GM12878 (cell line): ENCODE results near the gene SUSD2. TPM values are rescaled to one million over a fixed set of nuclear protein-coding genes. Genes with fewer than 3 reads are reported as not detected.

Source experiments
- ATAC-seq: fragments of 200-7000 bp; cut with Tn5 transposase; 3 replicates; pipeline ENCODE4 v1.9.1; 2020; ENCODE audit warnings: mild to moderate bottlenecking, moderate library complexity
- BruUV-seq: library from RNA; stranded (reverse); fragments of 400-500 nt; replicated peaks from 2 replicates; lab custom pipeline; 2021; lab: Mats Ljungman, UMichigan
- CTCF ChIA-PET: fragments of 300-600 bp; sonication (Branson Sonifier 250); formaldehyde crosslinking; extraction: SDS; loops from one replicate; lab custom pipeline; 2021; ENCODE audit warnings: inconsistent platforms; lab: Yijun Ruan, JAX
- POLR2A ChIA-PET: fragments of 350-600 bp; formaldehyde crosslinking; extraction: SDS; loops from one replicate; lab custom pipeline; 2021; ENCODE audit warnings: inconsistent platforms; lab: Charles Lee
- RAD21 ChIA-PET: fragments of 300-600 bp; sonication (Branson Sonifier 250); formaldehyde crosslinking; loops from one replicate; lab custom pipeline; 2023; ENCODE audit warnings: antibody characterized with exemption; ENCODE audit not compliant: unreplicated experiment; lab: Charles Lee
- SMC1A ChIA-PET: fragments of 300-600 bp; sonication (Branson Sonifier 250); formaldehyde crosslinking; loops from one replicate; lab custom pipeline; 2023; ENCODE audit not compliant: unreplicated experiment, uncharacterized antibody; lab: Charles Lee
- DNase-seq: peaks from one replicate; pipeline ENCODE4 v3.0.0-alpha.2; 2011; ENCODE audit warnings: low read depth, low spot score
- FAIRE-seq: peaks from 3 replicates; lab custom pipeline; 2011; peaks lifted over from hg19 to GRCh38; lab: Jason Lieb, UNC
- H2AFZ ChIP-seq: 2 replicates; pipeline ENCODE4 v1.6.0; 2011; ENCODE audit warnings: low read depth, low read length, control low read depth; ENCODE audit not compliant: control insufficient read depth
- H3K27ac ChIP-seq: 2 replicates; pipeline ENCODE4 v1.5.1; 2011; ENCODE audit warnings: control low read depth; ENCODE audit not compliant: control insufficient read depth, insufficient read depth
- H3K27me3 ChIP-seq, 2 experiments: replicated peaks in 1 of 2; 2 replicates each; pipeline versions ENCODE4 v1.6.0 to v1.6.1; 2011; ENCODE audit warnings: low read length in 1 of 2; ENCODE audit not compliant: control insufficient read depth in 2 of 2, insufficient read depth in 2 of 2
- H3K36me3 ChIP-seq, 2 experiments: 2 replicates each; pipeline ENCODE4 v1.5.1; 2011; ENCODE audit warnings: low read length in 1 of 2; ENCODE audit not compliant: control insufficient read depth in 2 of 2, insufficient read depth in 2 of 2
- H3K4me1 ChIP-seq: 2 replicates; pipeline ENCODE4 v1.6.1; 2011; ENCODE audit warnings: mild to moderate bottlenecking, low read length, moderate library complexity, mixed read lengths; ENCODE audit not compliant: control insufficient read depth, insufficient read depth
- H3K4me2 ChIP-seq: 2 replicates; pipeline ENCODE4 v1.6.0; 2011; ENCODE audit warnings: control low read depth; ENCODE audit not compliant: control insufficient read depth, insufficient read depth
- H3K4me3 ChIP-seq: fragments of 200-600 bp; sonication (generic); 2 replicates; pipeline ENCODE4 v1.5.1; 2016
- H3K79me2 ChIP-seq: 2 replicates; pipeline ENCODE4 v1.6.0; 2011; ENCODE audit warnings: low read length; ENCODE audit not compliant: control insufficient read depth, insufficient read depth
- H3K9ac ChIP-seq: 2 replicates; pipeline ENCODE4 v1.8.0; 2011; ENCODE audit warnings: low read length, control low read depth, mixed read lengths; ENCODE audit not compliant: control insufficient read depth, insufficient read depth
- H3K9me3 ChIP-seq: replicated peaks from 3 replicates; pipeline ENCODE4 v1.5.1; 2011; ENCODE audit warnings: mild to moderate bottlenecking, low read length; ENCODE audit not compliant: control insufficient read depth, insufficient read depth
- H4K20me1 ChIP-seq: 2 replicates; pipeline ENCODE4 v1.6.0; 2011; ENCODE audit not compliant: control insufficient read depth, insufficient read depth
- BMI1 ChIP-seq: fragments of 450-650 bp; IDR thresholded peaks from 2 replicates; pipeline ENCODE4 v1.6.1; 2016; ENCODE audit warnings: mild to moderate bottlenecking, moderate library complexity, borderline replicate concordance
- CBFB ChIP-seq: IDR thresholded peaks from 2 replicates; pipeline ENCODE4 v1.6.1; 2016; ENCODE audit warnings: antibody characterized with exemption, low read depth
- CUX1 ChIP-seq: IDR thresholded peaks from 2 replicates; pipeline ENCODE4 v1.6.1; 2012; ENCODE audit warnings: improper control_type of control experiment, low read depth, low read length; ENCODE audit not compliant: insufficient replicate concordance
- E4F1 ChIP-seq: fragments of 450-650 bp; IDR thresholded peaks from 2 replicates; pipeline ENCODE4 v1.6.1; 2018; ENCODE audit warnings: borderline replicate concordance, mild to moderate bottlenecking; ENCODE audit not compliant: partially characterized antibody
- HDAC6 ChIP-seq: fragments of 200-600 bp; sonication (generic); IDR thresholded peaks from one replicate; pipeline ENCODE4 v1.8.0; 2017; ENCODE audit warnings: antibody characterized with exemption; ENCODE audit not compliant: unreplicated experiment
- KAT2A ChIP-seq: conservative IDR thresholded peaks from 2 replicates; pipeline ENCODE4 v1.6.1; 2011; ENCODE audit warnings: low read depth, low read length; ENCODE audit not compliant: control insufficient read depth
- LARP7 ChIP-seq: fragments of 450-650 bp; IDR thresholded peaks from 2 replicates; pipeline ENCODE4 v1.6.1; 2017; ENCODE audit warnings: mild to moderate bottlenecking
- PAX8 ChIP-seq: fragments of 450-650 bp; IDR thresholded peaks from 2 replicates; pipeline ENCODE4 v1.6.1; 2017; ENCODE audit warnings: mild to moderate bottlenecking, moderate library complexity
- PML ChIP-seq: IDR thresholded peaks from 2 replicates; pipeline ENCODE4 v1.6.1; 2012; ENCODE audit warnings: low read length, inconsistent platforms
- RBBP5 ChIP-seq: fragments of 200-600 bp; sonication (generic); conservative IDR thresholded peaks from 2 replicates; pipeline ENCODE4 v1.6.1; 2016
- RUNX3 ChIP-seq: IDR thresholded peaks from 2 replicates; pipeline ENCODE4 v1.6.1; 2012; ENCODE audit warnings: low read length, inconsistent platforms
- YY1 ChIP-seq: IDR thresholded peaks from 2 replicates; pipeline ENCODE4 v1.6.1; 2011; ENCODE audit warnings: low read depth, mild to moderate bottlenecking, low read length
- WGBS: methylation state at CpG from one replicate; pipeline ENCODE4 v1.1.6; 2016; ENCODE audit warnings: low lambda C conversion rate; ENCODE audit not compliant: insufficient replicate concordance, insufficient coverage; ENCODE audit errors: missing lambda C conversion rate; 5-methylcytosine and 5-hydroxymethylcytosine counted together
- in situ Hi-C: fragments of 300-500 bp; cut with MboI; formaldehyde crosslinking; loops from 9 replicates; pipeline ENCODE4 v1.14.3; 2018; ENCODE audit warnings: mixed read lengths
- intact Hi-C: fragments of 100-400 bp; cut with micrococcal nuclease; formaldehyde crosslinking; loops from one replicate; pipeline ENCODE4 v1.14.2; 2022; ENCODE audit not compliant: unreplicated experiment
- polyA plus RNA-seq, 11 experiments: library from polyadenylated mRNA; depleted of rRNA in 4 of 11; unstranded in 6 of 11; stranded (reverse) in 5 of 11; fragments of >200 nt; fragmentation: Nextera tagmentation in 4 of 11; fragmentation: Illumina TruSeq in 1 of 11; extraction: Ambion mirVana in 4 of 11; extraction: Trizol in 1 of 11; gene quantifications; 1 replicate in 1 of 11; 2 replicates in 10 of 11; pipeline versions ENCODE4 v1.2.1 to v1.2.3, GENCODE V29; 2011 to 2016; ENCODE audit warnings: inconsistent platforms in 2 of 11, missing spikeins in 2 of 11, low read depth in 1 of 11
- total RNA-seq, 4 experiments: library from RNA; depleted of rRNA in 3 of 4; stranded (reverse); fragments of >200 nt in 3 of 4; fragmentation: Illumina TruSeq in 1 of 4; extraction: Trizol in 1 of 4; gene quantifications; 2 replicates each; pipeline versions ENCODE4 v1.2.1 to v1.2.3, GENCODE V29; 2013 to 2021
- TF ChIP-seq, protein P1 (sequence below): fragments of 450-650 bp; conservative IDR thresholded peaks from 2 replicates; pipeline ENCODE4 v1.6.1; 2017; ENCODE audit warnings: mild to moderate bottlenecking, moderate library complexity

Gene SUSD2
- total and polyA plus RNA-seq, 10 of the 15 experiments (the other 5 are each of a cell fraction or from before 2014, with no cell fraction given): 0.04 to 0.31 (median 0.11) TPM; not detected in 5

DNA sequence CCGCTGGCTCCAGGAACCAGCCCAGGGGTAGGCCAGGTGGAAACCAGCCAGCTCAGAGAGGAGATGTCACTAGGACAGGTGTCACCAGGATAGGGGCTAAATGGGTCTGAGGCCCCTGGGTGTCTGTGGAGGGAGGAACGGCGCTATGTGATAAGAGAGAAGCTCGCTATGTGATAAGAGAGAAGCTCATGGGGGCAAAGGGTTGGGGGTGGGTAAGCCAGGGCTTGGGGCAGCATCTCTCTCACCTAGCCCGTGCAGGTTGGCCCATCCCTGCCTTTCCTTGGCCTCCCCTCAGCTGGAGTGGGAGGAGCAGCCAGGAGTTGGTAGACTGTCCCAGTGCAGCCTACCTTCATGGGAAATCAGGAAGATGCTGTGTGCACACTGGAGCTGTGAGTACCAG is 26.5 kb upstream of the SUSD2 start (continued):
- no peak for TF ChIP-seq CUX1
- TF ChIP-seq PML: no peak
- no peak for TF ChIP-seq HDAC6
- no peak for TF ChIP-seq KAT2A
- TF ChIP-seq CBFB: no peak
- no peak for TF ChIP-seq BMI1

DNA sequence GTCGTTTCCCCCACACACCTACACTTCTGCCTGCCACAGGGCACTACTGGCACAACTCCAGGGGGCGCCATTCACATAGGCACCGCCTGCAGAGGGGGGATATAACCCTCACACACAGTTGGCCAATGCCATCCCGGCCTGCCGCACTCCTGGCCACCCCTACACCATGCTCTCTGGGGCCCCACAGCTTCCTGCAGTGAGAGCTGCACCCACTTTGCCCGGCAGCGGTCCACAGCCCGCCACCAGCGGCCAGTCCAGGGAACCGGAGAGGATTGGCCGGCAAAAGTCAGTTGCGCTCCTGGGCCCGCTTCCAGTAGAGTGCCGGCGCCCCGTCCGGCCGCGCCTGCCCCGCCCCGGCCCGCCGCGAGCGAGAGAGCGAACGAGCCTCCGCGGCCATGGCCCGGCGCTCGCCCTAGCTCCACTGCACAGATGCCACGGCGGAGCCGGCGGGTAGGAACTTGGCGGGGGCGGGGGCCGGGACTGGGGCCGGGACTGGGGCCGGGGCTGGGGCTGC is 25.6 kb upstream of the SUSD2 start:
- H3K9me3 ChIP-seq: no peaks in the 10 kb centered on the region
- H3K36me3 ChIP-seq: peaks cover 6 to 10% of the 10 kb centered on the region in 2 experiments
- RAD21 ChIA-PET: interaction anchor here (1.0 to 3.2 kb wide), 6 partner anchors 16 to 146 kb away, joined by 3 to 12 read pairs (median 8); partner anchors contain the start of gene CABIN1
- CTCF ChIA-PET: interaction anchor here (0.6 to 7.5 kb wide), 19 partner anchors 10 to 1017 kb away, joined by 3 to 94 read pairs (median 4); partner anchors contain the start of genes CABIN1 and SLC2A11
- intact Hi-C loops (loop anchor here (2.0 kb wide), 1 partner anchor 19 kb away; no protein-coding TSS in a partner anchor), in situ Hi-C loops (no loop called here)
- FAIRE-seq (no peak), DNase-seq (no peak), ATAC-seq (peak; percentile 62)
- H4K20me1 ChIP-seq: no peaks in the 10 kb centered on the region
- H3K4me2 ChIP-seq: peak overlapping the region; percentile 95
- POLR2A ChIA-PET: interaction anchor here (0.5 to 0.6 kb wide), 2 partner anchors 87 to 261 kb away, joined by 3 read pairs; partner anchors contain the start of gene MIF
- H2AFZ ChIP-seq: no peak overlapping the region; the same call in 1 of the 2 replicates
- peaks cover 32% of the 10 kb centered on the region for H3K4me1 ChIP-seq
- no peaks in the 10 kb centered on the region for H3K27me3 ChIP-seq
- WGBS: under 1% methylated on average over 27 of the region's 41 CpGs
- peak overlapping the region; percentile 42 for H3K27ac ChIP-seq
- peak overlapping the region; percentile 62; the same call in 1 of the 2 replicates for H3K4me3 ChIP-seq
- SMC1A ChIA-PET: interaction anchor here (0.8 to 2.1 kb wide), 2 partner anchors 19 to 75 kb away, joined by 3 to 8 read pairs; no protein-coding TSS in a partner anchor
- H3K9ac ChIP-seq: peak overlapping the region; percentile 85; the same call in 1 of the 2 replicates
- BruUV-seq: no TSS peak
- peaks cover 6% of the 10 kb centered on the region for H3K79me2 ChIP-seq
- TF ChIP-seq LARP7 (0 out of 2 replicates have a peak, but pooled peaks have one; percentile 17), RUNX3 (peak; percentile 26; the same call in 1 of the 2 replicates), PAX8 (no peak), E4F1 (no peak), YY1 (peak; percentile 53; the same call in 1 of the 2 replicates), RBBP5 (no peak)
- TF ChIP-seq, protein P1, sequence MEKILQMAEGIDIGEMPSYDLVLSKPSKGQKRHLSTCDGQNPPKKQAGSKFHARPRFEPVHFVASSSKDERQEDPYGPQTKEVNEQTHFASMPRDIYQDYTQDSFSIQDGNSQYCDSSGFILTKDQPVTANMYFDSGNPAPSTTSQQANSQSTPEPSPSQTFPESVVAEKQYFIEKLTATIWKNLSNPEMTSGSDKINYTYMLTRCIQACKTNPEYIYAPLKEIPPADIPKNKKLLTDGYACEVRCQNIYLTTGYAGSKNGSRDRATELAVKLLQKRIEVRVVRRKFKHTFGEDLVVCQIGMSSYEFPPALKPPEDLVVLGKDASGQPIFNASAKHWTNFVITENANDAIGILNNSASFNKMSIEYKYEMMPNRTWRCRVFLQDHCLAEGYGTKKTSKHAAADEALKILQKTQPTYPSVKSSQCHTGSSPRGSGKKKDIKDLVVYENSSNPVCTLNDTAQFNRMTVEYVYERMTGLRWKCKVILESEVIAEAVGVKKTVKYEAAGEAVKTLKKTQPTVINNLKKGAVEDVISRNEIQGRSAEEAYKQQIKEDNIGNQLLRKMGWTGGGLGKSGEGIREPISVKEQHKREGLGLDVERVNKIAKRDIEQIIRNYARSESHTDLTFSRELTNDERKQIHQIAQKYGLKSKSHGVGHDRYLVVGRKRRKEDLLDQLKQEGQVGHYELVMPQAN: peak; percentile 52
